BLaER1 (cell line): Measurements from ENCODE around the gene STX8.
"Not testable (repeated sequence)": the region's sequence is repeated elsewhere in the genome, so short reads cannot be mapped to it uniquely, and the experiment has no call there.

Source experiments
- H3K27ac ChIP-seq: shearing (Covaris generic); formaldehyde crosslinking; 2 replicates; pipeline ENCODE4 v1.8.1; 2022
- H3K27me3 ChIP-seq: shearing (Covaris generic); formaldehyde crosslinking; 2 replicates; pipeline ENCODE4 v1.8.1; 2022
- H3K36me3 ChIP-seq: shearing (Covaris generic); formaldehyde crosslinking; 2 replicates; pipeline ENCODE4 v1.8.1; 2022
- H3K4me1 ChIP-seq: shearing (Covaris generic); formaldehyde crosslinking; 2 replicates; pipeline ENCODE4 v1.8.1; 2022
- H3K4me2 ChIP-seq: shearing (Covaris generic); formaldehyde crosslinking; 2 replicates; pipeline ENCODE4 v1.8.1; 2022
- H3K4me3 ChIP-seq: shearing (Covaris generic); formaldehyde crosslinking; 2 replicates; pipeline ENCODE4 v1.8.1; 2022
- H3K9ac ChIP-seq: shearing (Covaris generic); formaldehyde crosslinking; 2 replicates; pipeline ENCODE4 v1.8.1; 2022
- H3K9me3 ChIP-seq: shearing (Covaris generic); formaldehyde crosslinking; 2 replicates; pipeline ENCODE4 v1.8.1; 2022
- H4K20me1 ChIP-seq: shearing (Covaris generic); formaldehyde crosslinking; 2 replicates; pipeline ENCODE4 v1.8.1; 2022
- Cebpa-rat ChIP-seq: shearing (Covaris generic); IDR thresholded peaks from 2 replicates; pipeline ENCODE4 v1.8.1; 2022

The STX8 gene

GRCh38 chr17:9343516-9343915 lies 232.1 kb downstream of the STX8 start:
- TF ChIP-seq Cebpa-rat: no peak
- Histone ChIP-seq H4K20me1 (peaks cover 9% of the 10 kb centered on the region; the same call in 1 of the 2 replicates), H3K9ac (no peak overlapping the region), H3K27me3 (no peaks in the 10 kb centered on the region), H3K9me3 (no peaks in the 10 kb centered on the region), H3K4me2 (peak overlapping the region; percentile 33; the same call in 1 of the 2 replicates), H3K27ac (no peak overlapping the region), H3K4me1 (peaks cover 21% of the 10 kb centered on the region), H3K4me3 (no peak overlapping the region), H3K36me3 (no peaks in the 10 kb centered on the region)

GRCh38 chr17:9342225-9342624 lies 233.4 kb downstream of the STX8 start:
- peaks cover 19% of the 10 kb centered on the region for H3K4me1 ChIP-seq
- no peaks in the 10 kb centered on the region for H3K27me3 ChIP-seq
- no peak overlapping the region for H3K4me3 ChIP-seq
- H3K27ac ChIP-seq: no peak overlapping the region
- no peak overlapping the region for H3K4me2 ChIP-seq
- TF ChIP-seq Cebpa-rat: no peak
- H4K20me1 ChIP-seq: peaks cover 9% of the 10 kb centered on the region; the same call in 1 of the 2 replicates
- H3K36me3 ChIP-seq: no peaks in the 10 kb centered on the region
- H3K9me3 ChIP-seq: peaks cover 6% of the 10 kb centered on the region; the same call in 1 of the 2 replicates
- no peak overlapping the region for H3K9ac ChIP-seq

GRCh38 chr17:9339958-9340357 lies 235.7 kb downstream of the STX8 start:
- H3K4me3 ChIP-seq: no peak overlapping the region
- H3K27ac ChIP-seq: no peak overlapping the region
- no peaks in the 10 kb centered on the region for H3K27me3 ChIP-seq
- H3K36me3 ChIP-seq: peaks cover 7% of the 10 kb centered on the region
- no peak for TF ChIP-seq Cebpa-rat
- H4K20me1 ChIP-seq: peaks cover 9% of the 10 kb centered on the region; the same call in 1 of the 2 replicates
- H3K4me2 ChIP-seq: no peak overlapping the region
- H3K9me3 ChIP-seq: peaks cover 20% of the 10 kb centered on the region
- H3K4me1 ChIP-seq: peaks cover 12% of the 10 kb centered on the region
- H3K9ac ChIP-seq: no peak overlapping the region

GRCh38 chr17:9339482-9339881 lies 236.1 kb downstream of the STX8 start:
- peaks cover 12% of the 10 kb centered on the region for H3K36me3 ChIP-seq
- H3K4me1 ChIP-seq: peaks cover 12% of the 10 kb centered on the region
- H3K9ac ChIP-seq, H4K20me1 ChIP-seq, H3K4me2 ChIP-seq, H3K27ac ChIP-seq, H3K27me3 ChIP-seq, H3K4me3 ChIP-seq: not testable (repeated sequence)
- peaks cover 24% of the 10 kb centered on the region for H3K9me3 ChIP-seq

- Histone ChIP-seq H3K36me3 (peaks cover 15% of the 10 kb centered on the region), H4K20me1 (no peaks in the 10 kb centered on the region; the same call in 1 of the 2 replicates), H3K27ac (no peak overlapping the region), H3K4me2 (no peak overlapping the region), H3K9ac (no peak overlapping the region), H3K4me3 (no peak overlapping the region), H3K27me3 (no peaks in the 10 kb centered on the region), H3K9me3 (peaks cover 29% of the 10 kb centered on the region), H3K4me1 (no peaks in the 10 kb centered on the region)
- TF ChIP-seq Cebpa-rat: no peak
Measured at GRCh38 chr17:9336817-9337216, 238.8 kb downstream of the STX8 start.

GRCh38 chr17:9334536-9335446 lies 240.8 kb downstream of the STX8 start:
- H3K4me1 ChIP-seq: no peaks in the 10 kb centered on the region
- no peak for TF ChIP-seq Cebpa-rat
- H3K27ac ChIP-seq: no peak overlapping the region

GRCh38 chr17:9332132-9332494 lies 243.5 kb downstream of the STX8 start:
- no peak overlapping the region for H3K9ac ChIP-seq
- no peak overlapping the region for H3K4me2 ChIP-seq
- no peak overlapping the region for H3K4me3 ChIP-seq
- peaks cover 15% of the 10 kb centered on the region for H3K36me3 ChIP-seq
- no peaks in the 10 kb centered on the region for H3K27me3 ChIP-seq
- TF ChIP-seq Cebpa-rat: no peak
- H3K4me1 ChIP-seq: no peaks in the 10 kb centered on the region
- H4K20me1 ChIP-seq: 0 out of 2 replicates have a peak, but pooled peaks cover 8% of the 10 kb centered on the region
- no peak overlapping the region for H3K27ac ChIP-seq
- peaks cover 22% of the 10 kb centered on the region for H3K9me3 ChIP-seq

More at GRCh38 chr17:9334536-9335446, 240.8 kb downstream of the STX8 start:
- H3K4me3 ChIP-seq: no peak overlapping the region
- no peak overlapping the region for H3K9ac ChIP-seq
- peaks cover 29% of the 10 kb centered on the region for H3K9me3 ChIP-seq
- no peaks in the 10 kb centered on the region for H3K27me3 ChIP-seq
- H4K20me1 ChIP-seq: 0 out of 2 replicates have a peak, but pooled peaks cover 2% of the 10 kb centered on the region
- no peak overlapping the region for H3K4me2 ChIP-seq
- peaks cover 15% of the 10 kb centered on the region for H3K36me3 ChIP-seq

GRCh38 chr17:9331279-9332131 lies 244.1 kb downstream of the STX8 start:
- H3K36me3 ChIP-seq: peaks cover 15% of the 10 kb centered on the region
- no peaks in the 10 kb centered on the region for H3K4me1 ChIP-seq
- H3K9me3 ChIP-seq: peaks cover 22% of the 10 kb centered on the region
- no peak overlapping the region for H3K9ac ChIP-seq
- no peak overlapping the region for H3K4me3 ChIP-seq
- no peaks in the 10 kb centered on the region for H3K27me3 ChIP-seq
- H4K20me1 ChIP-seq: 0 out of 2 replicates have a peak, but pooled peaks cover 8% of the 10 kb centered on the region
- TF ChIP-seq Cebpa-rat: no peak
- no peak overlapping the region for H3K27ac ChIP-seq
- H3K4me2 ChIP-seq: no peak overlapping the region

GRCh38 chr17:9330611-9331271 lies 244.9 kb downstream of the STX8 start:
- no peak overlapping the region for H3K4me2 ChIP-seq

More at GRCh38 chr17:9330611-9331271, 244.9 kb downstream of the STX8 start:
- H3K4me1 ChIP-seq: no peaks in the 10 kb centered on the region
- H3K27me3 ChIP-seq: no peaks in the 10 kb centered on the region
- peaks cover 16% of the 10 kb centered on the region for H3K9me3 ChIP-seq
- no peak overlapping the region for H3K4me3 ChIP-seq
- no peak overlapping the region for H3K27ac ChIP-seq
- 0 out of 2 replicates have a peak, but pooled peaks cover 8% of the 10 kb centered on the region for H4K20me1 ChIP-seq
- H3K9ac ChIP-seq: no peak overlapping the region
- TF ChIP-seq Cebpa-rat: no peak
- peaks cover 12% of the 10 kb centered on the region for H3K36me3 ChIP-seq
